SK-N-SH (cell line): Measurements from ENCODE around the gene KCNAB3. TPM values are rescaled to one million over a fixed set of nuclear protein-coding genes. Genes with fewer than 3 reads are reported as not detected.

ENCODE experiments used
- CTCF ChIA-PET: fragments of 300-600, 350-600 bp; formaldehyde crosslinking; extraction: SDS; loops from one replicate; lab custom pipeline; 2021; lab: Yijun Ruan, JAX
- POLR2A ChIA-PET: fragments of 350-600 bp; sonication (Branson Sonifier 250); formaldehyde crosslinking; extraction: SDS; loops from one replicate; lab custom pipeline; 2020; ENCODE audit warnings: antibody characterized with exemption, inconsistent platforms; lab: Yijun Ruan, JAX
- DNase-seq: peaks from one replicate; pipeline ENCODE4 v3.0.0; 2012
- H2AFZ ChIP-seq: fragments of 200-600 bp; sonication (generic); 2 replicates; pipeline ENCODE4 v1.8.1; 2016; ENCODE audit warnings: antibody characterized with exemption, mild to moderate bottlenecking, low read depth
- H3F3A ChIP-seq: fragments of 200-600 bp; sonication (generic); replicated peaks from 2 replicates; pipeline ENCODE3; 2016; ENCODE audit warnings: antibody characterized with exemption, mild to moderate bottlenecking; ENCODE audit not compliant: insufficient read depth
- H3K27ac ChIP-seq, 2 experiments: fragments of 200-500 bp in 1 of 2; fragments of 200-600 bp in 1 of 2; sonication (Bioruptor generic) in 1 of 2; sonication (generic), shearing (Covaris generic) in 1 of 2; 2 replicates each; pipeline versions ENCODE4 v1.5.1 to v1.6.1; 2014 to 2016; ENCODE audit warnings: low read depth in 2 of 2, inconsistent platforms in 1 of 2, low read length in 1 of 2, mild to moderate bottlenecking in 1 of 2, mixed read lengths in 1 of 2
- H3K27me3 ChIP-seq: fragments of 200-600 bp; sonication (generic), shearing (Covaris generic); 2 replicates; pipeline ENCODE4 v1.6.1; 2016; ENCODE audit warnings: mixed run types; ENCODE audit not compliant: insufficient read depth
- H3K36me3 ChIP-seq, 2 experiments: fragments of 200-500 bp in 1 of 2; fragments of 200-600 bp in 1 of 2; sonication (Bioruptor generic) in 1 of 2; sonication (generic) in 1 of 2; replicated peaks in 1 of 2; 2 replicates each; pipeline versions ENCODE3 to v1.5.1; 2014 to 2016; ENCODE audit warnings: low read length in 1 of 2, mild to moderate bottlenecking in 1 of 2; ENCODE audit not compliant: insufficient read depth in 2 of 2, control insufficient read depth in 1 of 2
- H3K4me1 ChIP-seq, 2 experiments: fragments of 200-500 bp in 1 of 2; fragments of 200-600 bp in 1 of 2; sonication (Bioruptor generic) in 1 of 2; sonication (generic), shearing (Covaris generic) in 1 of 2; 2 replicates each; pipeline versions ENCODE4 v1.5.1 to v1.6.1; 2014 to 2016; ENCODE audit warnings: low read depth in 1 of 2, low read length in 1 of 2, mixed run types in 1 of 2; ENCODE audit not compliant: insufficient read depth in 2 of 2, control insufficient read depth in 1 of 2
- H3K4me2 ChIP-seq: fragments of 200-600 bp; sonication (generic), shearing (Covaris generic); 2 replicates; pipeline ENCODE4 v1.6.1; 2017; ENCODE audit warnings: mixed run types
- H3K4me3 ChIP-seq, 2 experiments: fragments of 200-500 bp in 1 of 2; fragments of 200-600 bp in 1 of 2; sonication (Bioruptor generic) in 1 of 2; sonication (generic), shearing (Covaris generic) in 1 of 2; 2 replicates each; pipeline versions ENCODE4 v1.5.1 to v1.8.1; 2014 to 2016; ENCODE audit warnings: low read depth in 2 of 2, inconsistent platforms in 1 of 2, low read length in 1 of 2, mild to moderate bottlenecking in 1 of 2, mixed read lengths in 1 of 2, moderate library complexity in 1 of 2
- H3K79me2 ChIP-seq: fragments of 200-600 bp; sonication (generic); 2 replicates; pipeline ENCODE4 v1.8.1; 2017; ENCODE audit warnings: mild to moderate bottlenecking; ENCODE audit not compliant: insufficient read depth
- H3K9ac ChIP-seq: fragments of 200-600 bp; sonication (generic); 2 replicates; pipeline ENCODE4 v1.6.1; 2017; ENCODE audit warnings: mixed run types
- H3K9me2 ChIP-seq: fragments of 200-600 bp; sonication (generic); 2 replicates; pipeline ENCODE4 v1.6.1; 2017; ENCODE audit warnings: mixed run types
- H3K9me3 ChIP-seq: fragments of 200-600 bp; sonication (generic); 2 replicates; pipeline ENCODE4 v1.6.1; 2017; ENCODE audit warnings: mixed run types, mild to moderate bottlenecking, moderate library complexity
- H4K20me1 ChIP-seq: fragments of 200-600 bp; sonication (generic); 2 replicates; pipeline ENCODE4 v1.6.1; 2017; ENCODE audit warnings: mild to moderate bottlenecking, mixed run types; ENCODE audit not compliant: insufficient read depth
- CHD2 ChIP-seq: fragments of 150-350 bp; IDR thresholded peaks from 2 replicates; pipeline ENCODE4 v1.6.1; 2018; ENCODE audit warnings: low read length; ENCODE audit not compliant: partially characterized antibody
- ELF1 ChIP-seq: IDR thresholded peaks from 2 replicates; pipeline ENCODE4 v1.4.0; 2012
- FOSL2 ChIP-seq: IDR thresholded peaks from 2 replicates; pipeline ENCODE4 v1.4.0; 2012; ENCODE audit warnings: low read depth, mild to moderate bottlenecking, moderate library complexity, borderline replicate concordance
- FOXM1 ChIP-seq: IDR thresholded peaks from 2 replicates; pipeline ENCODE4 v1.4.0; 2012; ENCODE audit warnings: low read depth, mild to moderate bottlenecking
- GATA2 ChIP-seq: sonication (generic); formaldehyde crosslinking; IDR thresholded peaks from 2 replicates; pipeline ENCODE4 v1.5.0; 2020; ENCODE audit warnings: mild to moderate bottlenecking, missing genetic modification reagents
- JUND ChIP-seq: IDR thresholded peaks from 2 replicates; pipeline ENCODE4 v1.4.0; 2012
- NRF1 ChIP-seq: IDR thresholded peaks from 2 replicates; pipeline ENCODE4 v1.6.1; 2012; ENCODE audit warnings: low read depth, mild to moderate bottlenecking, low read length
- POLR2AphosphoS5 ChIP-seq: IDR thresholded peaks from 2 replicates; pipeline ENCODE4 v1.6.1; 2012; ENCODE audit warnings: low read depth, low read length
- RAD21 ChIP-seq: IDR thresholded peaks from 2 replicates; pipeline ENCODE4 v1.6.1; 2012; ENCODE audit warnings: mild to moderate bottlenecking, low read length
- RFX5 ChIP-seq: IDR thresholded peaks from 2 replicates; pipeline ENCODE4 v1.6.1; 2012; ENCODE audit warnings: mild to moderate bottlenecking, improper control_type of control experiment, low read length
- RXRA ChIP-seq: IDR thresholded peaks from 2 replicates; pipeline ENCODE4 v1.4.0; 2012; ENCODE audit warnings: low read depth, mild to moderate bottlenecking, borderline replicate concordance
- YY1 ChIP-seq: IDR thresholded peaks from 2 replicates; pipeline ENCODE4 v1.4.0; 2012; ENCODE audit warnings: low read depth, mild to moderate bottlenecking
- WGBS: methylation state at CpG from one replicate; pipeline ENCODE4 v1.1.6; 2017; ENCODE audit warnings: low lambda C conversion rate; 5-methylcytosine and 5-hydroxymethylcytosine counted together
- polyA plus RNA-seq, 3 experiments: library from polyadenylated mRNA; depleted of rRNA; stranded (reverse); fragments of >200 nt; gene quantifications; 2 replicates each; pipeline ENCODE4 v1.2.3, GENCODE V29; 2012
- TF ChIP-seq, protein P1 (sequence below): IDR thresholded peaks from 2 replicates; pipeline ENCODE4 v1.4.0; 2012; ENCODE audit warnings: low read depth, borderline replicate concordance
- TF ChIP-seq, protein P2 (sequence below): IDR thresholded peaks from 2 replicates; pipeline ENCODE4 v1.4.0; 2012; ENCODE audit warnings: low read depth
- TF ChIP-seq, protein P3 (sequence below): fragments of 150-350 bp; IDR thresholded peaks from 2 replicates; pipeline ENCODE4 v1.6.1; 2017; ENCODE audit warnings: antibody characterized with exemption, low read length, low read depth, borderline replicate concordance
- TF ChIP-seq, protein P4 (sequence below): fragments of 150-350 bp; IDR thresholded peaks from 2 replicates; pipeline ENCODE4 v1.6.1; 2016; ENCODE audit warnings: mild to moderate bottlenecking, low read depth, low read length
- TF ChIP-seq, protein P5 (sequence below): fragments of 200-600 bp; sonication (generic); IDR thresholded peaks from 2 replicates; pipeline ENCODE4 v1.6.1; 2017; ENCODE audit warnings: antibody characterized with exemption, mild to moderate bottlenecking, moderate library complexity

The KCNAB3 gene
- polyA plus RNA-seq, 1 of the 3 experiments (the other 2 are of a cell fraction), result 4.4 TPM

DNA sequence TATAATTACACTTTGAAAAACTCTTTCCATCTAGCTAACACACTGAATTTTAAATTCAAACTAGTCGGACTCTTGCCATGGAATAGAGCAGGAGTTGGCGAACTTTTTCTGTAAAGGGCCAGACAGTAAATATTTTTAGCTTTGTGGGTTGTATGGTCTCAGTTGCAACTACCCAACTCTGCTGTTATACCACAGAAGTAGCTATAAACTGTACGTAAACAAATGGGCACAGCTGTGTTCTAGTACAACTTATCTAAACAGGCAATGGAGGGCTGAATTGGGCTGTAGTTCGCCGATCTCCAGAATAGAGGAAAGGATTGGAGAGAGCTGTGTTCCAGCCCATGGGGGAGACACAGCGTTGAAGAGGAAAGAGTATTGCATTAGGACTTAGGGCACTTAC lies 11.1 kb upstream of the KCNAB3 start:
- no peak for DNase-seq
- H3K79me2 ChIP-seq, result peaks cover 15% of the 10 kb centered on the region
- 97% methylated on average over 6 of the region's 6 CpGs for WGBS
- no peaks in the 10 kb centered on the region for H3F3A ChIP-seq
- H3K4me3 ChIP-seq, result no peak overlapping the region
- H3K36me3 ChIP-seq, result peaks cover 53 to 58% of the 10 kb centered on the region in 2 experiments
- no peaks in the 10 kb centered on the region for H3K9me2 ChIP-seq
- ChIA-PET POLR2A (no interaction called here), CTCF (interaction anchor here (1.0 to 1.7 kb wide), 5 partner anchors 10 to 101 kb away, joined by 3 to 6 read pairs (median 5); no protein-coding TSS in a partner anchor)
- no peak for TF ChIP-seq ELF1
- TF ChIP-seq, protein P1, sequence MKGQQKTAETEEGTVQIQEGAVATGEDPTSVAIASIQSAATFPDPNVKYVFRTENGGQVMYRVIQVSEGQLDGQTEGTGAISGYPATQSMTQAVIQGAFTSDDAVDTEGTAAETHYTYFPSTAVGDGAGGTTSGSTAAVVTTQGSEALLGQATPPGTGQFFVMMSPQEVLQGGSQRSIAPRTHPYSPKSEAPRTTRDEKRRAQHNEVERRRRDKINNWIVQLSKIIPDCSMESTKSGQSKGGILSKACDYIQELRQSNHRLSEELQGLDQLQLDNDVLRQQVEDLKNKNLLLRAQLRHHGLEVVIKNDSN, result no peak
- TF ChIP-seq, protein P2, sequence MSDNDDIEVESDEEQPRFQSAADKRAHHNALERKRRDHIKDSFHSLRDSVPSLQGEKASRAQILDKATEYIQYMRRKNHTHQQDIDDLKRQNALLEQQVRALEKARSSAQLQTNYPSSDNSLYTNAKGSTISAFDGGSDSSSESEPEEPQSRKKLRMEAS, result no peak
- no peak for TF ChIP-seq GATA2
- TF ChIP-seq NRF1, result no peak
- no peak for TF ChIP-seq YY1
- TF ChIP-seq RXRA, result no peak
- no peak for TF ChIP-seq POLR2AphosphoS5
- no peak for TF ChIP-seq RFX5
- no peak for TF ChIP-seq FOXM1
- no peak for TF ChIP-seq FOSL2
- no peak for TF ChIP-seq RAD21
- TF ChIP-seq, protein P3, sequence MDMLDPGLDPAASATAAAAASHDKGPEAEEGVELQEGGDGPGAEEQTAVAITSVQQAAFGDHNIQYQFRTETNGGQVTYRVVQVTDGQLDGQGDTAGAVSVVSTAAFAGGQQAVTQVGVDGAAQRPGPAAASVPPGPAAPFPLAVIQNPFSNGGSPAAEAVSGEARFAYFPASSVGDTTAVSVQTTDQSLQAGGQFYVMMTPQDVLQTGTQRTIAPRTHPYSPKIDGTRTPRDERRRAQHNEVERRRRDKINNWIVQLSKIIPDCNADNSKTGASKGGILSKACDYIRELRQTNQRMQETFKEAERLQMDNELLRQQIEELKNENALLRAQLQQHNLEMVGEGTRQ, result no peak
- TF ChIP-seq, protein P4, sequence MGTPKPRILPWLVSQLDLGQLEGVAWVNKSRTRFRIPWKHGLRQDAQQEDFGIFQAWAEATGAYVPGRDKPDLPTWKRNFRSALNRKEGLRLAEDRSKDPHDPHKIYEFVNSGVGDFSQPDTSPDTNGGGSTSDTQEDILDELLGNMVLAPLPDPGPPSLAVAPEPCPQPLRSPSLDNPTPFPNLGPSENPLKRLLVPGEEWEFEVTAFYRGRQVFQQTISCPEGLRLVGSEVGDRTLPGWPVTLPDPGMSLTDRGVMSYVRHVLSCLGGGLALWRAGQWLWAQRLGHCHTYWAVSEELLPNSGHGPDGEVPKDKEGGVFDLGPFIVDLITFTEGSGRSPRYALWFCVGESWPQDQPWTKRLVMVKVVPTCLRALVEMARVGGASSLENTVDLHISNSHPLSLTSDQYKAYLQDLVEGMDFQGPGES, result no peak
- TF ChIP-seq JUND, result no peak
- TF ChIP-seq CHD2, result no peak
- TF ChIP-seq, protein P5, sequence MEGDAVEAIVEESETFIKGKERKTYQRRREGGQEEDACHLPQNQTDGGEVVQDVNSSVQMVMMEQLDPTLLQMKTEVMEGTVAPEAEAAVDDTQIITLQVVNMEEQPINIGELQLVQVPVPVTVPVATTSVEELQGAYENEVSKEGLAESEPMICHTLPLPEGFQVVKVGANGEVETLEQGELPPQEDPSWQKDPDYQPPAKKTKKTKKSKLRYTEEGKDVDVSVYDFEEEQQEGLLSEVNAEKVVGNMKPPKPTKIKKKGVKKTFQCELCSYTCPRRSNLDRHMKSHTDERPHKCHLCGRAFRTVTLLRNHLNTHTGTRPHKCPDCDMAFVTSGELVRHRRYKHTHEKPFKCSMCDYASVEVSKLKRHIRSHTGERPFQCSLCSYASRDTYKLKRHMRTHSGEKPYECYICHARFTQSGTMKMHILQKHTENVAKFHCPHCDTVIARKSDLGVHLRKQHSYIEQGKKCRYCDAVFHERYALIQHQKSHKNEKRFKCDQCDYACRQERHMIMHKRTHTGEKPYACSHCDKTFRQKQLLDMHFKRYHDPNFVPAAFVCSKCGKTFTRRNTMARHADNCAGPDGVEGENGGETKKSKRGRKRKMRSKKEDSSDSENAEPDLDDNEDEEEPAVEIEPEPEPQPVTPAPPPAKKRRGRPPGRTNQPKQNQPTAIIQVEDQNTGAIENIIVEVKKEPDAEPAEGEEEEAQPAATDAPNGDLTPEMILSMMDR, result no peak
- H4K20me1 ChIP-seq, result no peaks in the 10 kb centered on the region
- H3K9ac ChIP-seq, result no peak overlapping the region
- H3K4me1 ChIP-seq, result no peaks in the 10 kb centered on the region
- H2AFZ ChIP-seq, result no peak overlapping the region
- no peaks in the 10 kb centered on the region for H3K9me3 ChIP-seq
- no peak overlapping the region for H3K27ac ChIP-seq
- no peaks in the 10 kb centered on the region for H3K27me3 ChIP-seq
- H3K4me2 ChIP-seq, result no peak overlapping the region
